MCF 10A (cell line): ENCODE measurements around the gene SULT1B1. TPM values are rescaled to one million over a fixed set of nuclear protein-coding genes. Genes with fewer than 3 reads are reported as not detected.

ENCODE experiments used
- BruUV-seq: library from RNA; stranded (reverse); fragments of 400-500 nt; replicated peaks from 2 replicates; lab custom pipeline; 2021; lab: Mats Ljungman, UMichigan
- CTCF ChIA-PET: fragments of 300-600 bp; sonication (Branson Sonifier 250); formaldehyde crosslinking; extraction: SDS; loops from one replicate; lab custom pipeline; 2021; ENCODE audit warnings: antibody characterized with exemption, inconsistent platforms; lab: Yijun Ruan, JAX
- POLR2A ChIA-PET: fragments of 300-600, 350-650 bp; sonication (Branson Sonifier 250); formaldehyde crosslinking; extraction: SDS; loops from one replicate; lab custom pipeline; 2020; ENCODE audit warnings: antibody characterized with exemption, inconsistent platforms; lab: Yijun Ruan, JAX
- DNase-seq: peaks from one replicate; pipeline ENCODE4 v3.0.0-alpha.2; 2018; ENCODE audit not compliant: unreplicated experiment
- H3K27ac Mint-ChIP-seq: one replicate; pipeline ENCODE4 v1.8.0; 2022; ENCODE audit warnings: mild to moderate bottlenecking, low read depth, mixed read lengths; ENCODE audit not compliant: unreplicated experiment
- H3K27me3 Mint-ChIP-seq: one replicate; pipeline ENCODE4 v1.8.0; 2022; ENCODE audit warnings: mixed read lengths; ENCODE audit not compliant: insufficient read depth, unreplicated experiment
- H3K36me3 Mint-ChIP-seq: one replicate; pipeline ENCODE4 v1.8.0; 2022; ENCODE audit warnings: mild to moderate bottlenecking, moderate library complexity, mixed read lengths; ENCODE audit not compliant: insufficient read depth, unreplicated experiment
- H3K4me1 Mint-ChIP-seq: one replicate; pipeline ENCODE4 v1.8.0; 2022; ENCODE audit warnings: mixed read lengths; ENCODE audit not compliant: insufficient read depth, unreplicated experiment
- H3K4me3 Mint-ChIP-seq: one replicate; pipeline ENCODE4 v1.8.0; 2022; ENCODE audit warnings: mild to moderate bottlenecking, moderate library complexity, mixed read lengths; ENCODE audit not compliant: unreplicated experiment
- H3K9me3 Mint-ChIP-seq: one replicate; pipeline ENCODE4 v1.8.0; 2022; ENCODE audit warnings: mixed read lengths; ENCODE audit not compliant: unreplicated experiment
- CTCF ChIP-seq: fragments of 200-600 bp; IDR thresholded peaks from one replicate; pipeline ENCODE4 v1.8.0; 2022; ENCODE audit warnings: antibody characterized with exemption, mild to moderate bottlenecking; ENCODE audit not compliant: unreplicated experiment
- intact Hi-C: fragments of 100-400 bp; cut with micrococcal nuclease; formaldehyde crosslinking; loops from 2 replicates; pipeline ENCODE4 v1.14.1; 2022
- total RNA-seq: library from RNA; stranded (reverse); gene quantifications from 2 replicates; pipeline ENCODE4 v1.2.3, GENCODE V29; 2022

SULT1B1 gene
- total RNA-seq, 1 experiment from 2014 or later, result 0.21 TPM

- no TSS peak for BruUV-seq
- CTCF ChIA-PET, result interaction anchor here (2.7 to 4.2 kb wide), 2 partner anchors 122 to 179 kb away, joined by 11 to 36 read pairs; no protein-coding TSS in a partner anchor
- DNase-seq, result no peak
- Mint-ChIP-seq H3K9me3 (no peaks in the 10 kb centered on the region), H3K4me3 (no peak overlapping the region), H3K36me3 (no peaks in the 10 kb centered on the region), H3K4me1 (peaks cover 6% of the 10 kb centered on the region), H3K27ac (no peak overlapping the region), H3K27me3 (no peaks in the 10 kb centered on the region)
- POLR2A ChIA-PET, result interaction anchor here (0.7 kb wide), 1 partner anchor 12 kb away, joined by 3 read pairs; no protein-coding TSS in a partner anchor
- intact Hi-C loops, result no loop called here
- no peak for TF ChIP-seq CTCF
Measured at GRCh38 chr4:69701696-69702095, 58.7 kb downstream of the SULT1B1 start.

- no peaks in the 10 kb centered on the region for H3K27me3 Mint-ChIP-seq
- H3K4me3 Mint-ChIP-seq, result no peak overlapping the region
- CTCF ChIA-PET, result interaction anchor here (0.6 to 4.2 kb wide), 2 partner anchors 45 to 126 kb away, joined by 5 to 36 read pairs; no protein-coding TSS in a partner anchor
- DNase-seq, result no peak
- H3K9me3 Mint-ChIP-seq, result no peaks in the 10 kb centered on the region
- no peaks in the 10 kb centered on the region for H3K36me3 Mint-ChIP-seq
- intact Hi-C loops, result no loop called here
- POLR2A ChIA-PET, result interaction anchor here (0.6 kb wide), 1 partner anchor 183 kb away, joined by 3 read pairs; no protein-coding TSS in a partner anchor
- H3K4me1 Mint-ChIP-seq, result no peaks in the 10 kb centered on the region
- H3K27ac Mint-ChIP-seq, result no peak overlapping the region
- TF ChIP-seq CTCF, result no peak
- no TSS peak for BruUV-seq
Measured at GRCh38 chr4:69697536-69698242, 62.7 kb downstream of the SULT1B1 start.

GRCh38 chr4:69689599-69689998, 70.8 kb downstream of the SULT1B1 start:
- H3K27ac Mint-ChIP-seq, result no peak overlapping the region
- no peaks in the 10 kb centered on the region for H3K27me3 Mint-ChIP-seq
- no peaks in the 10 kb centered on the region for H3K4me1 Mint-ChIP-seq
- peak; percentile 65 for DNase-seq
- intact Hi-C loops, result loop anchor here (1.0 to 2.0 kb wide), 4 partner anchors 134 to 869 kb away; no protein-coding TSS in a partner anchor
- TF ChIP-seq CTCF, result peak; percentile 45
- H3K36me3 Mint-ChIP-seq, result no peaks in the 10 kb centered on the region
- no peaks in the 10 kb centered on the region for H3K9me3 Mint-ChIP-seq
- ChIA-PET CTCF (interaction anchor here (0.9 to 2.2 kb wide), 5 partner anchors 134 to 1006 kb away, joined by 3 to 32 read pairs (median 5); no protein-coding TSS in a partner anchor), POLR2A (no interaction called here)
- no TSS peak for BruUV-seq
- H3K4me3 Mint-ChIP-seq, result no peak overlapping the region

- BruUV-seq, result no TSS peak
- Mint-ChIP-seq H3K27me3 (no peaks in the 10 kb centered on the region), H3K36me3 (no peaks in the 10 kb centered on the region), H3K4me3 (no peak overlapping the region), H3K27ac (no peak overlapping the region), H3K9me3 (no peaks in the 10 kb centered on the region), H3K4me1 (no peaks in the 10 kb centered on the region)
- ChIA-PET CTCF (interaction anchor here (0.8 to 3.3 kb wide), 4 partner anchors 15 to 212 kb away, joined by 4 to 33 read pairs (median 6); no protein-coding TSS in a partner anchor), POLR2A (no interaction called here)
- intact Hi-C loops, result no loop called here
- DNase-seq, result no peak
- TF ChIP-seq CTCF, result no peak
Measured at GRCh38 chr4:69684804-69685203, 75.6 kb downstream of the SULT1B1 start.

Other genes with a start within 250 kb of the SULT1B1 start
- gene UGT2A2, start 121.0 kb downstream of the SULT1B1 start, total RNA-seq, result not detected in 2 replicates
- not detected in 2 replicates for gene UGT2A1, start 107.4 kb downstream of the SULT1B1 start, total RNA-seq
- gene SULT1E1, start 99.5 kb upstream of the SULT1B1 start, total RNA-seq, result 2.8 and 6.5 TPM in 2 replicates
- not detected in 2 replicates for gene CSN1S1, start 170.4 kb upstream of the SULT1B1 start, total RNA-seq
- gene CSN2, start 205.1 kb upstream of the SULT1B1 start, total RNA-seq, result not detected in 2 replicates
- gene STATH, start 235.3 kb upstream of the SULT1B1 start, total RNA-seq, result not detected in 2 replicates